NCI-H2029 treated with DMSO at 0.1 percent for 48 hours (cell line): Measurements from ENCODE around the gene PBLD.

Experiments
- DNase-seq: peaks from one replicate; lab custom pipeline; 2025; lab: John Stamatoyannopoulos, UW

PBLD gene

DNA sequence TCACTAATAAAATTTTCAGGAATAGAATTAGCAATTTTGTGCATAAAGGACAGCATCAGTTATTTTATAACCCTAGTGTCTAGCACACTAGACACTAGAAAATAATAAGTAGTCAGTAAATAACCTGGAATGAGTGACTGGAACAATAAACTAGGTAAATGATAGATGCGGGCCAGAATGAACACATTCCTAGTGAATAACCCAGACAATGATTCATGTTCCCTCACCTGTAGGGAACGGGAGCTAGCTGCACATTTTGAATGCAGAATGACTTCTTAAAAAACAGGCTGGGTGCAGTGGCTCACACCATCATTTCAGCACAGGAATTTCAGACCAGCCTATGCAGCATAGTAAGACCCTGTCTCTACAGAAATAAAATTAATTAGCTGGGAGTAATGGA lies 97.6 kb downstream of the PBLD start:
- DNase-seq, result no peak

DNA sequence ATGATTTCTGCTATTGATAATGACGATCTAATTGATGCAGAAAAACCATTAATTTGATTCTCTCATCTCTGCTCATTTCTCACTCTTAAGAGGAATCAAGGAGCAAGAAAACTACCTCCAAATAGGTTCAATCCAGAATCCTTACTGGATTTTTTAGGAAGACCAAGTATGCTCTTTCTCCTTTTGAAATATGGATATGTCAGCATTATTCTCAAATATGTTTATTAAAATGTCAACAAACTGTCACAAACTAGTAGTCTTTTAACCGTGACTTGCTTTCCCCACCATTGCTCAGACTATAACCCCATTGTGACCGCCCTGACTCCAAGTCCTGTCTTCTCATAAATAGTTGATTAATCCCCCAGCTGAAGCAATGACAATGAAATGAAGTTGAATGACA lies 99.7 kb downstream of the PBLD start:
- DNase-seq, result no peak
